MG63 (cell line): ENCODE data around the gene ARMCX4. TPM values are rescaled to one million over a fixed set of nuclear protein-coding genes. Genes with fewer than 3 reads are reported as not detected.
"Not testable (repeated sequence)": the region's sequence is repeated elsewhere in the genome, so short reads cannot be mapped to it uniquely, and the experiment has no call there.

Experiments
- DNase-seq: peaks from one replicate; pipeline ENCODE4 v3.0.0-alpha.2; 2020
- H3K27me3 ChIP-seq: fragments of 250-450 bp; sonication (Bioruptor Pico); 2 replicates; pipeline ENCODE4 v1.5.1; 2020; ENCODE audit warnings: mild to moderate bottlenecking, moderate library complexity
- H3K36me3 ChIP-seq: fragments of 250-450 bp; sonication (Bioruptor Pico); 2 replicates; pipeline ENCODE4 v1.5.1; 2020; ENCODE audit warnings: mild to moderate bottlenecking, moderate library complexity
- H3K4me3 ChIP-seq: fragments of 250-450 bp; sonication (Bioruptor Pico); 2 replicates; pipeline ENCODE4 v1.5.1; 2020; ENCODE audit warnings: mild to moderate bottlenecking, moderate library complexity
- H3K9me3 ChIP-seq: fragments of 250-450 bp; sonication (Bioruptor Pico); 2 replicates; pipeline ENCODE4 v1.5.1; 2020; ENCODE audit warnings: mild to moderate bottlenecking, moderate library complexity
- total RNA-seq: library from RNA; depleted of rRNA; stranded (reverse); fragments of >200 nt; shearing (Covaris generic); gene quantifications from 2 replicates; pipeline ENCODE4 v1.2.3, GENCODE V29; 2014; ENCODE audit warnings: low replicate concordance; rRNA removed

The ARMCX4 gene
- total RNA-seq: not detected in 2 replicates

GRCh38 chrX:101485212-101485949, at the start of gene ARMCX4:
Gene ARMCX4, plus strand, starts transcription at chrX:101485456. Its CDS starts 3,134 bp downstream, at chrX:101488590.
- Histone ChIP-seq H3K36me3 (no peaks in the 10 kb centered on the region), H3K4me3 (no peak within 1 kb of the TSS), H3K9me3 (no peaks in the 10 kb centered on the region), H3K27me3 (no peaks in the 10 kb centered on the region)
- peak; percentile 3 for DNase-seq

GRCh38 chrX:101442085-101442484, 43.2 kb upstream of the ARMCX4 start:
- no peaks in the 10 kb centered on the region for H3K9me3 ChIP-seq
- no peak overlapping the region for H3K4me3 ChIP-seq
- DNase-seq: no peak
- H3K36me3 ChIP-seq: no peaks in the 10 kb centered on the region
- H3K27me3 ChIP-seq: no peaks in the 10 kb centered on the region

GRCh38 chrX:101449279-101449678, 36.0 kb upstream of the ARMCX4 start:
- H3K27me3 ChIP-seq: no peaks in the 10 kb centered on the region
- no peaks in the 10 kb centered on the region for H3K36me3 ChIP-seq
- no peak for DNase-seq
- no peaks in the 10 kb centered on the region for H3K9me3 ChIP-seq
- H3K4me3 ChIP-seq: no peak overlapping the region

DNA sequence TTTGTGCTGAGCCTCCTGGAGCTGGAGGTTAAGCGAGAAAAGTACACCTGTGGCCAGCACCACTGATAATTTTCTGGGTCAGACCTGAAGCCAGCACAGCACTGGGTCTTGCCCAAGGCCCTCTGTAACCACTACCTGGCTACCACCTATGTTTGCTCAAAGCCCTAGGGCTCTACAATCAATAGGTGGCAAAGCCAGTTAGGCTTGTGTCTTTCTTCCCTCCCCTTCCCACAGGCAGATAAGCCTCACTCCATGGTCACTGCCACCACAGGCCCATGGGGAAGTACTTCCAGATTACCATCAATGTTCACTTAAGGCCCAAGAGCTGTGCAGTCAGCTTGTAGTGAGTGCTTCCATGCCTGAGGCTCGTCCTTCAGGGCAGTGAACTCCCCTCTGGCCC, 35.2 kb upstream of the ARMCX4 start:
- no peaks in the 10 kb centered on the region for H3K27me3 ChIP-seq
- H3K4me3 ChIP-seq: no peak overlapping the region
- no peaks in the 10 kb centered on the region for H3K9me3 ChIP-seq
- no peaks in the 10 kb centered on the region for H3K36me3 ChIP-seq
- no peak for DNase-seq

GRCh38 chrX:101450961-101451360, 34.3 kb upstream of the ARMCX4 start:
- Histone ChIP-seq H3K36me3 (no peaks in the 10 kb centered on the region), H3K4me3 (no peak overlapping the region), H3K27me3 (no peaks in the 10 kb centered on the region), H3K9me3 (no peaks in the 10 kb centered on the region)
- no peak for DNase-seq

GRCh38 chrX:101452056-101452455, 33.2 kb upstream of the ARMCX4 start:
- no peaks in the 10 kb centered on the region for H3K27me3 ChIP-seq
- no peaks in the 10 kb centered on the region for H3K36me3 ChIP-seq
- no peak for DNase-seq
- no peaks in the 10 kb centered on the region for H3K9me3 ChIP-seq
- H3K4me3 ChIP-seq: no peak overlapping the region

DNA sequence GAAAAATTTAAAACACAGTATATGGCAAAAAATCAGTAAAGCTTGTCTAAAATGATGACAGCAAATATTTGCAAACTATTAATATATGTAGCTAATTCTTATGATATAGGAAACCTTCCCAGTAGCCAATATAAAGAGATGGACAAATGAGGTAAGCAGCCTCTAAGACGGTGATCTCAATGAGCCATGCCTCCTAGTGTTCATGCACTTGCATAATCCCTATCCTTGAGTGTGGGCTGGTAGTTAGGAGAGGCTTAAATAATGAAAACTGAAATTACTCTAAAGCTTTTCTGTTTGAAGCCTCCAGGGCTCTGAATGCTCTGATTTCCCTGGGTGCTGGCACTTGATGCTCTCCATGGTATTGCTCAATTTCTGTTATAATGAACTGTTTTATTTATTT, 24.6 kb upstream of the ARMCX4 start:
- DNase-seq: no peak
- Histone ChIP-seq H3K36me3 (no peaks in the 10 kb centered on the region), H3K4me3 (no peak overlapping the region), H3K9me3 (no peaks in the 10 kb centered on the region), H3K27me3 (no peaks in the 10 kb centered on the region)

GRCh38 chrX:101462892-101463291, 22.4 kb upstream of the ARMCX4 start:
- Histone ChIP-seq H3K36me3 (no peaks in the 10 kb centered on the region), H3K9me3 (no peaks in the 10 kb centered on the region), H3K27me3 (no peaks in the 10 kb centered on the region), H3K4me3 (no peak overlapping the region)
- no peak for DNase-seq

- no peaks in the 10 kb centered on the region for H3K27me3 ChIP-seq
- no peaks in the 10 kb centered on the region for H3K36me3 ChIP-seq
- DNase-seq: no peak
- H3K9me3 ChIP-seq: no peaks in the 10 kb centered on the region
- H3K4me3 ChIP-seq: no peak overlapping the region
Observed at GRCh38 chrX:101478366-101478765, 6.9 kb upstream of the ARMCX4 start.

- DNase-seq: no peak
- H3K27me3 ChIP-seq: no peaks in the 10 kb centered on the region
Observed at GRCh38 chrX:101482296-101482695, 3.0 kb upstream of the ARMCX4 start.

DNA sequence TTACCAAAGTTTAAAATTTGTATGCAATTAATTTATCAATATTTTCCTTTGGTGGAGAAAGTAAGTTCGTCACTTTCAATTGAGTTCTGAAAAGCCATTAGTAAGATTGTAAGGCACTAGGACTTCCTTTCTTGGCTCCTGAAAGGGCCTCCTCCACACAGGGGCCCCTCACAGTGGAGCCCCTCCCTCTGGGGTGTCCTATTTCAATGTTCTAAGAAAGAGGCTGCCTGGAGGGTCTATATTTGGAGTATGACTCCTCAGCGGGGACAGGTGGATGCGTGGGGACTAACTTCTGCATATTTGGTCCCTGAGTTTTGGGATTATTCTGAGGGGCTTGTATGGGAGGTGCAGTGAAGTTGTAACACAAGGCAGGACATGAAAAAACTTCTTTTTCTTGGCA, 1.6 kb upstream of the ARMCX4 start:
- Histone ChIP-seq H3K36me3 (no peaks in the 10 kb centered on the region), H3K9me3 (no peaks in the 10 kb centered on the region), H3K27me3 (no peaks in the 10 kb centered on the region), H3K4me3 (no peak overlapping the region)
- no peak for DNase-seq

More at GRCh38 chrX:101482296-101482695, 3.0 kb upstream of the ARMCX4 start:
- H3K36me3 ChIP-seq: no peaks in the 10 kb centered on the region
- H3K9me3 ChIP-seq: no peaks in the 10 kb centered on the region
- H3K4me3 ChIP-seq: no peak overlapping the region

- Histone ChIP-seq H3K27me3 (no peaks in the 10 kb centered on the region), H3K4me3 (no peak overlapping the region), H3K36me3 (no peaks in the 10 kb centered on the region), H3K9me3 (no peaks in the 10 kb centered on the region)
- DNase-seq: no peak
Observed at GRCh38 chrX:101484135-101484534, 1.1 kb upstream of the ARMCX4 start.

- H3K9me3 ChIP-seq: no peaks in the 10 kb centered on the region
- H3K27me3 ChIP-seq: no peaks in the 10 kb centered on the region
- no peak for DNase-seq
- no peak overlapping the region for H3K4me3 ChIP-seq
- H3K36me3 ChIP-seq: no peaks in the 10 kb centered on the region
Observed at GRCh38 chrX:101488796-101489195, 3.5 kb downstream of the ARMCX4 start.

DNA sequence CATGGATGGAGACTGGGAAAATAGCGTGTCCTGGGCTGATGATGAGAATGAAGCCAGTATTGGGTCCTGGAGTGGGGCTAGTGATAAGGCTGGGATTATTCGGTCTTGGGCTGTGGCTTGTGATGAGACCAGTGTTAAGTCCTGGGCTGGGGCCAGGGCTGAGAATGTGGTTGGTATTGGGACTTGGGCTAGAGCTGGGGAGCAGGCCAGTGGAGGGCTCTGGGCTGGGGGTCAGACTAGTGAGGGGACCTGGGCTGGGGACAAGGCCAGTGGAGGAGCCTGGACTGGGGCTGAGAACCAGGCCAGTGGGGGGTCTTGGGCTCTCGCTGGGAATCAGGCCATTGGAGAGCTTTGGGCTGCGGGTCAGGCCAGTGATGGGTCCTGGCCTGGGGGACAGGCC, 6.7 kb downstream of the ARMCX4 start:
- Histone ChIP-seq H3K4me3 (no peak overlapping the region), H3K27me3 (no peaks in the 10 kb centered on the region), H3K9me3 (no peaks in the 10 kb centered on the region), H3K36me3 (no peaks in the 10 kb centered on the region)
- DNase-seq: no peak

GRCh38 chrX:101493225-101493624, 8.0 kb downstream of the ARMCX4 start:
- Histone ChIP-seq H3K36me3 (no peaks in the 10 kb centered on the region), H3K4me3 (no peak overlapping the region), H3K9me3 (no peaks in the 10 kb centered on the region), H3K27me3 (no peaks in the 10 kb centered on the region)
- DNase-seq: no peak

- not testable (repeated sequence) for H3K27me3 ChIP-seq, DNase-seq, H3K36me3 ChIP-seq, H3K9me3 ChIP-seq, H3K4me3 ChIP-seq
Observed at GRCh38 chrX:101502929-101503328, 17.7 kb downstream of the ARMCX4 start.

- Histone ChIP-seq H3K9me3 (no peaks in the 10 kb centered on the region), H3K4me3 (no peak overlapping the region), H3K27me3 (no peaks in the 10 kb centered on the region), H3K36me3 (no peaks in the 10 kb centered on the region)
- no peak for DNase-seq
Observed at GRCh38 chrX:101507372-101507771, 22.1 kb downstream of the ARMCX4 start.

DNA sequence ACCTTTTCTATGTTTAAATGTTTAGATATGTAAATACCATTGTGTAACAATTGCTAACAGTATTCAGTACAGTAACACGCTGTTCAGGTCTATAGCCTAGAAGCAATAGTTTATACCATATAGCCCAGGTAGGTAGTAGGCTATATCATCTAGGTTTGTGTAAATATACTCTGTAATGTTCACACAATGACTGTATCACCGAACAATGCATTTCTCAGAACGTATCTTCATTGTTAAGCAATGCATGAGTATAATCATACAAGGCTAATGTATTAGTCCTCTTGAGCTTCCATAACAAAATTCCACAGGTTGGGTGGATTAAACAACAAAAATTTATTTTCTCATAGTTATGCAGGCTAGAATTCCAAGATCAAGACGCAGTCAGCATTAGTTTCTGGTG, 22.7 kb downstream of the ARMCX4 start:
- DNase-seq: no peak

More for the DNA sequence above, 22.7 kb downstream of the ARMCX4 start:
- Histone ChIP-seq H3K36me3 (no peaks in the 10 kb centered on the region), H3K27me3 (no peaks in the 10 kb centered on the region), H3K4me3 (no peak overlapping the region), H3K9me3 (no peaks in the 10 kb centered on the region)
